ENCODE measurements around the gene TP53BP2. TPM values are rescaled to one million over a fixed set of nuclear protein-coding genes. Genes with fewer than 3 reads are reported as not detected.

Gene TP53BP2
- total and polyA plus RNA-seq, 2 donors (not counting 3 experiments of a cell fraction or from before 2014, with no cell fraction given): 21.9 to 51.9 TPM

DNA sequence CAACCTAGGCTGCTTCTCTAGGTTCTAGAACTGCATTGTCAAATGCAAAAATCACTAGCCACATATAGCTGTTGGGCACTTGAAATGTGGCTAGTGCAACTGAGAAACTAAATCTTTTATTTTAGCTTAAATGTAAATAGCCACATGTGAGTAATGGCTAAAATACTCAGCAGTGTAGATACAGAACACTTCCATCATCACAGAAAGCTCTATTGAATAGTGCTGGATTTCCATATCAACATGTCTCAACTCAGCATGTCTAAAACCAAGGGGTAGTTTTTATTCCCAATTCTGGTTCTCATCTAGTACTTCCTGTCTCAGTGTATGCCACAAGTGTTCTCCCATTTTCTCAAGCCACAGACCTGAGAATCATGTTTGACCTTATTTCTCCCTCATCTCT, 7.5 kb upstream of the TP53BP2 start:
- Histone ChIP-seq H2AFZ (ENCODE audit: low read depth, low read length) (no peak overlapping the region), H3K9ac (replicated peaks; ENCODE audit: extremely low read depth, insufficient read depth, low read length) (no peak overlapping the region), H3K4me3 (replicated peaks in 1 of 3; ENCODE audit: insufficient read depth in 1 of 3, low read depth in 1 of 3, low read length in 3 of 3) (no peak overlapping the region), H3K9me3 (replicated peaks; ENCODE audit: control insufficient read depth, insufficient read depth, low read length) (no peaks in the 10 kb centered on the region), H3K9me1 (replicated peaks; ENCODE audit: control insufficient read depth, extremely low read depth, insufficient read depth, low read length) (no peaks in the 10 kb centered on the region), H3K27ac (ENCODE audit: insufficient read depth, low read depth, low read length) (no peak overlapping the region), H3K27me3 (ENCODE audit: control insufficient read depth in 2 of 2, insufficient read depth in 2 of 2, low read length in 2 of 2) (peaks cover 1 to 4% of the 10 kb centered on the region in 2 experiments), H3K4me2 (ENCODE audit: insufficient read depth, low read length) (no peak overlapping the region), H4K20me1 (replicated peaks; ENCODE audit: control insufficient read depth, extremely low read depth, insufficient read depth, low read length) (no peaks in the 10 kb centered on the region), H3K79me2 (ENCODE audit: control insufficient read depth, insufficient read depth, low read length) (no peaks in the 10 kb centered on the region), H3K36me3 (ENCODE audit: control insufficient read depth in 2 of 2, extremely low read depth in 1 of 2, insufficient read depth in 2 of 2, low read length in 2 of 2) (no peaks in the 10 kb centered on the region), H3K4me1 (ENCODE audit: control insufficient read depth, extremely low read depth, insufficient read depth, low read length) (no peaks in the 10 kb centered on the region)
- no TSS peak for BruUV-seq (replicated peaks)
- no peak for DNase-seq (ENCODE audit: low read depth, low spot score)
- dilution Hi-C loops (cut with MboI; ENCODE audit: extremely low pct_ligation_motif_present, low sequenced_read_pairs): no loop called here
- FAIRE-seq: no peak
- TF ChIP-seq JUN (IDR thresholded peaks at IDR 0.05; ENCODE audit: borderline replicate concordance, insufficient read depth, insufficient read length, low read depth) (no peak), GATA2 (IDR thresholded peaks at IDR 0.05; ENCODE audit: insufficient read depth, insufficient read length, low read depth, low read length) (no peak), POLR2AphosphoS5 (IDR thresholded peaks at IDR 0.05; ENCODE audit: insufficient read depth, low read depth, low read length) (no peak)
- TF ChIP-seq, protein P1, sequence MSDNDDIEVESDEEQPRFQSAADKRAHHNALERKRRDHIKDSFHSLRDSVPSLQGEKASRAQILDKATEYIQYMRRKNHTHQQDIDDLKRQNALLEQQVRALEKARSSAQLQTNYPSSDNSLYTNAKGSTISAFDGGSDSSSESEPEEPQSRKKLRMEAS (IDR thresholded peaks at IDR 0.05; ENCODE audit: insufficient read depth, insufficient read length): no peak
- intact Hi-C loops (cut with micrococcal nuclease): no loop called here
- ChIA-PET POLR2A (no interaction called here), CTCF (interaction anchor here (1.5 kb wide), 1 partner anchor 12 kb away, joined by 4 read pairs; no protein-coding TSS in a partner anchor)

DNA sequence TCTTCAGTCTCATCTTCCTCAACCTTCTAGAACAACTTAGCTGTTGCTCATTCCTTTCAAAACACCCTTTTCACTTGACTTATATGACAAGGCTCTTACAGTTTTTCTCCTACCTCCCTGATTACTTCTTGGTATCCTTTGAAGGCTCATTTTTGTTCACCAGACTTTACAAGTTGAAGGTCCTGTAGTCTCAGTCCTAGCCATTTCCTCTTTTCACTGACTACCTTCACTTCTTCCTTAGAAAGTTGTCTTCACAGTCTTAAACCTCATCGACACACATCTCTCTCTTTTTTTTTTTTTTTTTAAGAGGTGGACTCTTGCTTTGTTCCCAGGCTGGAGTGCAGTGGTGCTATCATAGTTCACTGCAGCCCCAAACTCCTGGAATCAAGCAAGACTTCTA, 6.6 kb upstream of the TP53BP2 start:
- Histone ChIP-seq H3K9ac (replicated peaks; ENCODE audit: extremely low read depth, insufficient read depth, low read length) (no peak overlapping the region), H3K4me2 (ENCODE audit: insufficient read depth, low read length) (no peak overlapping the region), H3K27me3 (ENCODE audit: control insufficient read depth in 2 of 2, insufficient read depth in 2 of 2, low read length in 2 of 2) (no peaks in the 10 kb centered on the region), H3K9me1 (replicated peaks; ENCODE audit: control insufficient read depth, extremely low read depth, insufficient read depth, low read length) (no peaks in the 10 kb centered on the region), H3K9me3 (replicated peaks; ENCODE audit: control insufficient read depth, insufficient read depth, low read length) (no peaks in the 10 kb centered on the region), H4K20me1 (replicated peaks; ENCODE audit: control insufficient read depth, extremely low read depth, insufficient read depth, low read length) (no peaks in the 10 kb centered on the region), H2AFZ (ENCODE audit: low read depth, low read length) (no peak overlapping the region), H3K79me2 (ENCODE audit: control insufficient read depth, insufficient read depth, low read length) (no peaks in the 10 kb centered on the region), H3K4me3 (replicated peaks in 1 of 3; ENCODE audit: insufficient read depth in 1 of 3, low read depth in 1 of 3, low read length in 3 of 3) (no peak overlapping the region), H3K4me1 (ENCODE audit: control insufficient read depth, extremely low read depth, insufficient read depth, low read length) (no peaks in the 10 kb centered on the region), H3K27ac (ENCODE audit: insufficient read depth, low read depth, low read length) (no peak overlapping the region), H3K36me3 (ENCODE audit: control insufficient read depth in 2 of 2, extremely low read depth in 1 of 2, insufficient read depth in 2 of 2, low read length in 2 of 2) (no peaks in the 10 kb centered on the region)
- dilution Hi-C loops (cut with MboI; ENCODE audit: extremely low pct_ligation_motif_present, low sequenced_read_pairs): no loop called here
- FAIRE-seq: no peak
- TF ChIP-seq, protein P1 (IDR thresholded peaks at IDR 0.05; ENCODE audit: insufficient read depth, insufficient read length): no peak
- TF ChIP-seq, protein P2, sequence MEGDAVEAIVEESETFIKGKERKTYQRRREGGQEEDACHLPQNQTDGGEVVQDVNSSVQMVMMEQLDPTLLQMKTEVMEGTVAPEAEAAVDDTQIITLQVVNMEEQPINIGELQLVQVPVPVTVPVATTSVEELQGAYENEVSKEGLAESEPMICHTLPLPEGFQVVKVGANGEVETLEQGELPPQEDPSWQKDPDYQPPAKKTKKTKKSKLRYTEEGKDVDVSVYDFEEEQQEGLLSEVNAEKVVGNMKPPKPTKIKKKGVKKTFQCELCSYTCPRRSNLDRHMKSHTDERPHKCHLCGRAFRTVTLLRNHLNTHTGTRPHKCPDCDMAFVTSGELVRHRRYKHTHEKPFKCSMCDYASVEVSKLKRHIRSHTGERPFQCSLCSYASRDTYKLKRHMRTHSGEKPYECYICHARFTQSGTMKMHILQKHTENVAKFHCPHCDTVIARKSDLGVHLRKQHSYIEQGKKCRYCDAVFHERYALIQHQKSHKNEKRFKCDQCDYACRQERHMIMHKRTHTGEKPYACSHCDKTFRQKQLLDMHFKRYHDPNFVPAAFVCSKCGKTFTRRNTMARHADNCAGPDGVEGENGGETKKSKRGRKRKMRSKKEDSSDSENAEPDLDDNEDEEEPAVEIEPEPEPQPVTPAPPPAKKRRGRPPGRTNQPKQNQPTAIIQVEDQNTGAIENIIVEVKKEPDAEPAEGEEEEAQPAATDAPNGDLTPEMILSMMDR (IDR thresholded peaks at IDR 0.05; ENCODE audit: extremely low read depth in 1 of 2, insufficient read depth in 1 of 2, low read depth in 1 of 2, low read length in 2 of 2): no peak
- TF ChIP-seq JUN (IDR thresholded peaks at IDR 0.05; ENCODE audit: borderline replicate concordance, insufficient read depth, insufficient read length, low read depth) (no peak), MYC (IDR thresholded peaks at IDR 0.05; ENCODE audit: low read depth, low read length) (no peak), EZH2 (IDR thresholded peaks at IDR 0.05; ENCODE audit: borderline replicate concordance, low read depth, low read length, severe bottlenecking) (no peak), POLR2A (IDR thresholded peaks at IDR 0.05; ENCODE audit: low read depth, low read length) (no peak), FOS (IDR thresholded peaks at IDR 0.05; ENCODE audit: borderline replicate concordance, insufficient read depth, low read length) (no peak), POLR2AphosphoS5 (IDR thresholded peaks at IDR 0.05; ENCODE audit: insufficient read depth, low read depth, low read length) (no peak), GATA2 (IDR thresholded peaks at IDR 0.05; ENCODE audit: insufficient read depth, insufficient read length, low read depth, low read length) (no peak)
- ChIA-PET CTCF (interaction anchor here (1.5 kb wide), 1 partner anchor 11 kb away, joined by 4 read pairs; no protein-coding TSS in a partner anchor), POLR2A (no interaction called here)
- intact Hi-C loops (cut with micrococcal nuclease): no loop called here
- DNase-seq (ENCODE audit: low read depth, low spot score): no peak
- no TSS peak for BruUV-seq (replicated peaks)
